Neural progenitor cell (in vitro differentiated cells): ENCODE data around the gene FREM1. TPM values are rescaled to one million over a fixed set of nuclear protein-coding genes. Genes with fewer than 3 reads are reported as not detected.

ENCODE experiments used
- DNase-seq: peaks from one replicate; pipeline ENCODE4 v3.0.0-alpha.2; 2016; ENCODE audit warnings: low spot score
- H2AFZ ChIP-seq: fragments of 200-600 bp; sonication (generic); replicated peaks from 2 replicates; pipeline ENCODE4 v1.6.1; 2016; ENCODE audit warnings: antibody characterized with exemption
- H3F3A ChIP-seq: fragments of 200-600 bp; sonication (generic); 2 replicates; pipeline ENCODE4 v1.6.1; 2016; ENCODE audit warnings: antibody characterized with exemption, low read depth
- H3K27ac ChIP-seq: fragments of 200-600 bp; sonication (generic); 2 replicates; pipeline ENCODE4 v1.5.1; 2016; ENCODE audit warnings: mild to moderate bottlenecking
- H3K27me3 ChIP-seq: fragments of 200-600 bp; sonication (generic); 2 replicates; pipeline ENCODE4 v1.6.1; 2016; ENCODE audit warnings: mild to moderate bottlenecking, moderate library complexity
- H3K36me3 ChIP-seq: fragments of 200-600 bp; sonication (generic); 2 replicates; pipeline ENCODE4 v1.5.1; 2016
- H3K4me1 ChIP-seq: fragments of 200-600 bp; sonication (generic); 2 replicates; pipeline ENCODE4 v1.6.1; 2016; ENCODE audit warnings: mixed run types
- H3K4me2 ChIP-seq: fragments of 200-600 bp; sonication (generic); 2 replicates; pipeline ENCODE4 v1.6.1; 2016
- H3K4me3 ChIP-seq: fragments of 200-600 bp; sonication (generic); 2 replicates; pipeline ENCODE4 v1.5.1; 2016
- H3K79me2 ChIP-seq: fragments of 200-600 bp; sonication (generic); 2 replicates; pipeline ENCODE4 v1.6.1; 2016; ENCODE audit warnings: low read depth
- H3K9ac ChIP-seq: fragments of 200-600 bp; sonication (generic); 2 replicates; pipeline ENCODE4 v1.6.1; 2016
- H3K9me3 ChIP-seq: fragments of 200-600 bp; sonication (generic); 2 replicates; pipeline ENCODE4 v1.5.1; 2016; ENCODE audit warnings: low read depth
- H4K20me1 ChIP-seq: fragments of 200-600 bp; sonication (generic); 2 replicates; pipeline ENCODE4 v1.6.1; 2016; ENCODE audit warnings: low read depth
- H3K27ac Mint-ChIP-seq: 3 replicates; pipeline ENCODE4 v1.8.0; 2021; ENCODE audit warnings: mixed read lengths
- H3K27me3 Mint-ChIP-seq: 2 replicates; pipeline ENCODE4 v1.8.0; 2022; ENCODE audit warnings: low read depth, mild to moderate bottlenecking, inconsistent platforms, moderate library complexity, mixed read lengths; ENCODE audit not compliant: insufficient read depth
- H3K36me3 Mint-ChIP-seq: 3 replicates; pipeline ENCODE4 v1.8.0; 2021; ENCODE audit warnings: mixed read lengths
- H3K4me1 Mint-ChIP-seq: 3 replicates; pipeline ENCODE4 v1.8.0; 2021; ENCODE audit warnings: mixed read lengths
- H3K4me3 Mint-ChIP-seq: 3 replicates; pipeline ENCODE4 v1.8.0; 2021; ENCODE audit warnings: mild to moderate bottlenecking, moderate library complexity, mixed read lengths
- H3K9me3 Mint-ChIP-seq: 3 replicates; pipeline ENCODE4 v1.8.0; 2020; ENCODE audit warnings: mixed read lengths
- EZH2 ChIP-seq: fragments of 200-600 bp; sonication (generic); IDR thresholded peaks from 2 replicates; pipeline ENCODE4 v1.6.1; 2017; ENCODE audit warnings: antibody characterized with exemption, mild to moderate bottlenecking, moderate library complexity
- EZH2phosphoT487 ChIP-seq: fragments of 200-600 bp; sonication (generic); IDR thresholded peaks from 2 replicates; pipeline ENCODE4 v1.6.1; 2017; ENCODE audit warnings: antibody characterized with exemption
- total RNA-seq: library from RNA; depleted of rRNA; stranded (reverse); fragments of >200 nt; gene quantifications from 2 replicates; pipeline ENCODE4 v1.2.3, GENCODE V29; 2015; ENCODE audit warnings: low replicate concordance
- TF ChIP-seq, protein P1 (sequence below): fragments of 200-600 bp; sonication (generic); IDR thresholded peaks from 2 replicates; pipeline ENCODE4 v1.5.1; 2017; ENCODE audit warnings: antibody characterized with exemption, mild to moderate bottlenecking

Gene FREM1
- total RNA-seq, 1 donor from 2014 or later, result 1.2 TPM

DNA sequence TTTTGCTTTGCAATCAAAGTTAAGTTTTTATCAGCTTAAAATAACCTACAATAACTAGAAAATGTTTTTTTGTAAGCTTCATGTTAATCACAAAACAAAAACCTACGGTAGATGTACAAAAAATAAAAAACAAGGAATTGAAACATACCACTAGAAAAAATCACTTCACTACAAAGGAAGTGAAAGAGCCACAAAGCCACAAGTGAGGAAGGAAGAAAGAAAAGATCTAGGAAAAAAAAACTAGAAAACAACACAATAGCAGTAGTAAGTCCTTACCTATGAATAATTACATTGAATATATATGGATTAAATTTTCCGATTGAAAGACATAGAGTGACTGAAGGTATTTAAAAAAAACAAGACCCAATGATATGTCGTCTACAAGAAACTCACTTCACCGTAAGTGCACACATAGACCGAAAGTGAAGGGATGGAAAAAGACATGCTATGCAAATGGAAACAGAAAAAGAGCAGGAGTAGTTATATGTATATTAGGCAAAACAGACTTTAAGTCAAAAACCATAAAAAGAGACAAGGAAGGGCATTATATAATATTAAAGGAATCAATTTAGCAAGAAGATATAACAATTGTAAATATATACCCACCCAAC, 203.6 kb downstream of the FREM1 start:
- Histone ChIP-seq H3F3A (no peaks in the 10 kb centered on the region), H3K4me1 (no peaks in the 10 kb centered on the region), H3K9me3 (no peaks in the 10 kb centered on the region), H2AFZ (no peak overlapping the region), H4K20me1 (no peaks in the 10 kb centered on the region), H3K9ac (no peak overlapping the region), H3K27me3 (no peaks in the 10 kb centered on the region), H3K4me3 (no peak overlapping the region), H3K4me2 (no peak overlapping the region), H3K36me3 (no peaks in the 10 kb centered on the region), H3K79me2 (no peaks in the 10 kb centered on the region), H3K27ac (no peak overlapping the region)
- TF ChIP-seq, protein P1, sequence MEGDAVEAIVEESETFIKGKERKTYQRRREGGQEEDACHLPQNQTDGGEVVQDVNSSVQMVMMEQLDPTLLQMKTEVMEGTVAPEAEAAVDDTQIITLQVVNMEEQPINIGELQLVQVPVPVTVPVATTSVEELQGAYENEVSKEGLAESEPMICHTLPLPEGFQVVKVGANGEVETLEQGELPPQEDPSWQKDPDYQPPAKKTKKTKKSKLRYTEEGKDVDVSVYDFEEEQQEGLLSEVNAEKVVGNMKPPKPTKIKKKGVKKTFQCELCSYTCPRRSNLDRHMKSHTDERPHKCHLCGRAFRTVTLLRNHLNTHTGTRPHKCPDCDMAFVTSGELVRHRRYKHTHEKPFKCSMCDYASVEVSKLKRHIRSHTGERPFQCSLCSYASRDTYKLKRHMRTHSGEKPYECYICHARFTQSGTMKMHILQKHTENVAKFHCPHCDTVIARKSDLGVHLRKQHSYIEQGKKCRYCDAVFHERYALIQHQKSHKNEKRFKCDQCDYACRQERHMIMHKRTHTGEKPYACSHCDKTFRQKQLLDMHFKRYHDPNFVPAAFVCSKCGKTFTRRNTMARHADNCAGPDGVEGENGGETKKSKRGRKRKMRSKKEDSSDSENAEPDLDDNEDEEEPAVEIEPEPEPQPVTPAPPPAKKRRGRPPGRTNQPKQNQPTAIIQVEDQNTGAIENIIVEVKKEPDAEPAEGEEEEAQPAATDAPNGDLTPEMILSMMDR, result no peak
- TF ChIP-seq EZH2, result no peak
- TF ChIP-seq EZH2phosphoT487, result no peak
- Mint-ChIP-seq H3K27ac (no peak overlapping the region), H3K27me3 (no peaks in the 10 kb centered on the region), H3K36me3 (peaks cover 10% of the 10 kb centered on the region), H3K4me3 (no peak overlapping the region), H3K4me1 (no peaks in the 10 kb centered on the region), H3K9me3 (peaks cover 10% of the 10 kb centered on the region)
- DNase-seq, result no peak

DNA sequence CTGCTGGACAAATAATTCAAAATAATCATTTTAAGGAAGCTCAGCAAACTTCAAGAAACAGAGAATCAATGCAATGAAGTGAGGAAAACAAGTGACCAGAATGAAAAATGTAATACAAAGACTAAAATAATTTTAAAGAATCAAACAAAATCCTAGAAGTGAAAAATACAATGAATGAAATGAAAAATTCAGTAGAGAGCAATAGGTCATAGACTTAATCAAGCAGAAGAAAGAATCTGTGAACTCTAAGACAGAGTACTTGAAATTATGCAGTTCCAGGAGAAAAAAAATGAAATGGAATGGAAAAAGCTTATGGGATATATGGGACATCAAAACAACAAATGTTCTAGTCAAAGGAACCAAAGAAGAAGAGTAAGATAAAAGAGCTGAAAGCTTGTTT, 205.1 kb downstream of the FREM1 start:
- H3K27me3 Mint-ChIP-seq, result no peaks in the 10 kb centered on the region
- Histone ChIP-seq H3K27ac (no peak overlapping the region), H3K9ac (no peak overlapping the region), H4K20me1 (no peaks in the 10 kb centered on the region), H3K4me2 (no peak overlapping the region), H3K79me2 (no peaks in the 10 kb centered on the region), H3K27me3 (no peaks in the 10 kb centered on the region), H3K4me1 (no peaks in the 10 kb centered on the region), H3K36me3 (no peaks in the 10 kb centered on the region), H3K4me3 (no peak overlapping the region), H3K9me3 (no peaks in the 10 kb centered on the region), H3F3A (no peaks in the 10 kb centered on the region), H2AFZ (no peak overlapping the region)
- peaks cover 10% of the 10 kb centered on the region for H3K36me3 Mint-ChIP-seq
- peaks cover 10% of the 10 kb centered on the region for H3K9me3 Mint-ChIP-seq
- DNase-seq, result no peak
- TF ChIP-seq, protein P1, result no peak
- TF ChIP-seq EZH2phosphoT487 (no peak), EZH2 (no peak)
- H3K27ac Mint-ChIP-seq, result no peak overlapping the region
- no peaks in the 10 kb centered on the region for H3K4me1 Mint-ChIP-seq
- no peak overlapping the region for H3K4me3 Mint-ChIP-seq

DNA sequence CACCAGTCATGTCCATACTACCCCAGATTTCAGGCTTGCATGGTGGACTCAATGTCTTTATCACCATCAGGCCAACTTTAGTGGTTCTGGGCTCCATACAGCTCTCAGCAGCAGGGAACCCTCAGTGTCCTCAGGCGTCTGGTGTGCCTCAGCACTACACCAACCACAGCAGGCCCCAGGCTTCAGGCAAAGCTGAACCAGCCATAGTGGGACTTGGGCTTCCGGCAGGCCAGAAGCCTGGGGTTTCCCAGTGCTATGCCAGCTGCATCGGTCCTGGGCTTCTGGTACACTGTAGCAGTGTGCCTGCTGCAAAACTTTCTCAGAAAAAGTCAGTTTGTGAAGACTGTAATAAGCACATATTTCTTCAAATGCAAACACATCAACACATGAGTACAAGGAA, 205.9 kb downstream of the FREM1 start:
- no peaks in the 10 kb centered on the region for H3K27me3 Mint-ChIP-seq
- H3K79me2 ChIP-seq, result no peaks in the 10 kb centered on the region
- H3K9me3 ChIP-seq, result no peaks in the 10 kb centered on the region
- H3K27ac ChIP-seq, result no peak overlapping the region
- H3K36me3 ChIP-seq, result no peaks in the 10 kb centered on the region
- H3K36me3 Mint-ChIP-seq, result peaks cover 10% of the 10 kb centered on the region
- H3K9ac ChIP-seq, result no peak overlapping the region
- H2AFZ ChIP-seq, result no peak overlapping the region
- H3K4me3 ChIP-seq, result no peak overlapping the region
- no peaks in the 10 kb centered on the region for H4K20me1 ChIP-seq
- H3K27ac Mint-ChIP-seq, result no peak overlapping the region
- H3K4me3 Mint-ChIP-seq, result no peak overlapping the region
- no peaks in the 10 kb centered on the region for H3K4me1 ChIP-seq
- H3F3A ChIP-seq, result no peaks in the 10 kb centered on the region
- TF ChIP-seq EZH2phosphoT487 (no peak), EZH2 (no peak)
- TF ChIP-seq, protein P1, result no peak
- DNase-seq, result no peak
- H3K27me3 ChIP-seq, result no peaks in the 10 kb centered on the region
- no peak overlapping the region for H3K4me2 ChIP-seq
- no peaks in the 10 kb centered on the region for H3K4me1 Mint-ChIP-seq
- H3K9me3 Mint-ChIP-seq, result peaks cover 10% of the 10 kb centered on the region
